GM21576 (cell line): Measurements from ENCODE around the gene NOM1.

ENCODE experiments used
- ATAC-seq: cut with Tn5 transposase; IDR thresholded peaks from one replicate; pipeline ENCODE4 v1.9.1; 2021; ENCODE audit warnings: mild to moderate bottlenecking, moderate library complexity; ENCODE audit not compliant: unreplicated experiment

The NOM1 gene

DNA sequence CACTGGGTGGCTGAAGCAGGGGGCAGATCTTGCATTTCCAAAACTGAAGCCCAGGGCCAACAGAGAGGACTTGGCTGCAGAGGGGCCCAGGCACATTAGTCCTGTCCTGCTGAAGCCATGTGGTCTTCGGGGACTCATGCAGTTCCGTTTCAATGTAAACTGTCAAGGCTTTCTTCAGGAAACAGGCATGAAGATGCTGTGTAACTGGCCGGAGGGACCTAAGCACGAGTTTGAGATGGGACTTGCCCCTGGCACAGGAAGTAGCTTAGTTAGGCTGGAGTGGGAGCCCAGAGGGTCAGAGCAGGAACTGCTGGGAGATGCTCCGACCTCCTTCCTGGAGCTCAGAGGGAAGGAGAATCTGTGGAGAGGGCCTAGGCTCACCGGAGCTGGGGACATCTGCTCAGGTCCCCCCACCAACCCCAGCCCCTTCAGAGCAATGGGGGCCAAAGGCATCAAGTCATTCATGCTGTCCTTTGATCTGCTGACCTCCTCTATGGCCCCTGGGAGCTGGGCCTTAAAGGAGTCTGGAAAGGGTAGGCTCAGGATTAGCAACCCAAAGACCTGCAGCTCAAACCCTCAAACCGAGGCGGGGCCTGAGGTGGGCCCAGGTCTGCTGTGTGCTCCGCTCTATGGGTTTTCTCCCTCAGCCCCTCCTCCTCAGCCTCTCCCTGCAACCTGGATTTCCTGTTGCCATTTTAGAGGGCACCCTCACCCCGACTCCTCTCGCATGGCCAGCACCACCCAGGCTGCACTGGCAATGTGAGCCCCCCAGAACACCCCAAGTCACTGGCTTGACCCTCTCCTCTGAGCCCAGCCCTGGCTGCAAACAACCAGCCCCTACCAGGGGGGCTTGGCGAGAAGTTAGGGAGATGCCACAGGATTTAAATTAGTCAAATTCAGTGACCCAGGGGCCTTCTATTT lies 65.4 kb downstream of the NOM1 start:
- ATAC-seq = no peak

DNA sequence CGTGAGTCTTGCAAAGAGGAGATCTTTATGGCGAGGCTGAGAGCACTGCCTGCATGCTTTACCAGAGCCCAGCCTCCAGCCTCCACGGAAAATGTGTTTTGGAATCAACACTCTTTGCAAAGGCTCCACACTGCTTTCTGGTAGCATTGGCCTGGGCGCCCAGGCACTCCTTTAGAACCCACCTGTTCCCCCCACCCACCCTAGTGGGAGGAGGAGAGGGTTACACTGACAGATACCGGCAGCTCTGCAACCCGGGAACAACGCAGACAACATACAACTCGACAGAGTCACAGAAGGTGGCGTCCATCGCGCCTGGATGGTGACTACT lies 66.5 kb downstream of the NOM1 start:
- no peak for ATAC-seq

DNA sequence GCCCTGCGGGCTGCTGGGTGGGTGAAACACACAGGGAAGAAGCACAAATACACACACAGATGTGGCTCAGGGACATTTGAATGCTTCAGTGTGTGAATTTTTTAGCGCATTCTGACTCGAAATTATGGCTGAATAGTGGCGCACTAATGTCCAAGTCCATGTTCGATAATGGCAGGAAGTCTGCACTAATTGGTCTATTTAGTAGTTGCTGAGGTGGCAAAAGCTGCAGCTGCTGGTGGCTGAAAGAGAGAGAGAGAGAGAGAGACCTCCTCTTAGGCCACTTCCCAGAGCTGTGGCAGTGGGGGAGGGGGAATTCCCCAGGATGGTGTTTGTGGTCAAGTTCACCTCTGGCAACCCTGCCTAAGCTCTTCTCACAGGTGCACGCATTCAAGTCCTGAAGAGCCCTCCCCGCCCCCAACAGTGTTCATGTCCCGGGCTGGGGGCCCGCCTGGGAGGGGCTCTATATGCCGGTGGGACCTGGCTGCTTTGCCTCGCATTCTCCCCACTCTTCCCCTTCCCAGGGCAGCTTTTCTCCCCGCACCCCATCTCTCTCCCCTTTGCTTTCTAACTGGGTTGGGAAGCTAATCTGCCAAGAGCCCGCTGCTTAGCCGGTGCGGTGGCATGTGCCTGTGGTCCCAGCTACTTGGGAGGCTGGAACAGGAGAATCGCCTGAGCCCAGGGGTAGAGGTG lies 67.0 kb downstream of the NOM1 start:
- ATAC-seq = peak; percentile 77

DNA sequence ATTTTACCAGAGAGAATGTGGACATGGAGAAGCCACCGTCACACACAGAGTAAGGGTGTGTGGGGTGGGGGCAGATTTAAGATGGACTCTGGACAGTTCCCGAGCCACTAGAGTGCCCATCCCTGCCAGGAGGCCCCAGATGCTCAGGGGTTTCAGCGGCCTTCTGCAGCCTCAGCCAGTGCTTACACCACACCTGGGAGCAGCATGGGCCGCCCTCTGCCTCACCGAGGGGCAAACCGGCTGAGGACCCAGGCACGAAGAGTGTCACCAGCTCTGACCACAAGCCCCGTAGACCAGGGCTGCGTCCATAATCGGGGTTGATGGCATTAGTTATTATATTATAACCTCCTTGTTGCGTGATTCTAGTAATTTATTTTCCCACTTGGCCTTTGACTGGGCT lies 67.6 kb downstream of the NOM1 start:
- ATAC-seq = no peak

DNA sequence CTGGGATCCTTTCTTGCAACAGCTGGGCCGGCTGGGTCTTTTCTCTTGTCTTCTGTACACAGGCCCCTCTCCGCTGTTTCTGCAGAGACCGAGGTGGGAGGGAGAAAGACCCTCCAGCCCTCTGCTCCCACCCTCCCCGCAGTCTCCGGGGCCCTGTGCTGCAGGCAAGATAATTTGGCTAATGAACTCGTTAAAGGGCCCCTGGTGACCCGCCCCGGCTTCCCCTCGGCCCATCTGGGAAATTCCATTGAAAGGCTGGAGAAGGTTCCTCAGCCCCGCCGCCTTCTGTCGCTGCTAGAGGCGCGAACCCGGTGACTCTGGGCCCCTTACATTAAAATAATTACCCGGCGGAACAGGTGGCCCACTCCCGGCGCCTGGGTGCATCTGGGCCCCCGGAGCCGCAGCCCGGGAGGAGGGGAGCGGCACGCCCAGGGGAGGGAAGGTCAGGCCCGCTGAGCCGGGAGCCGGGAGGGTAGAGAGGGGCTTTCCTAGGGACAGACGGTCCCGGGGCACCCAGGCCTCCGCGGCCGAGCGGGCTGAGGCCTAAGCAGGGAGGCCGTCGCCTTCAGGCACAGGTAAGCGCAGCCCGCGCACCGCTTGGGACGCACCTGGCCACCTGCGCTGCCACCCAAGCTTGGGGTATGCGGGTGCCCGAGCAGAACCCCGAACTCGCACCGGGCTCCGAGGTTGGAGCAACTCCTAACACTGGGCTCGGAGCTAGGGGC lies 68.3 kb downstream of the NOM1 start:
- ATAC-seq = no peak

DNA sequence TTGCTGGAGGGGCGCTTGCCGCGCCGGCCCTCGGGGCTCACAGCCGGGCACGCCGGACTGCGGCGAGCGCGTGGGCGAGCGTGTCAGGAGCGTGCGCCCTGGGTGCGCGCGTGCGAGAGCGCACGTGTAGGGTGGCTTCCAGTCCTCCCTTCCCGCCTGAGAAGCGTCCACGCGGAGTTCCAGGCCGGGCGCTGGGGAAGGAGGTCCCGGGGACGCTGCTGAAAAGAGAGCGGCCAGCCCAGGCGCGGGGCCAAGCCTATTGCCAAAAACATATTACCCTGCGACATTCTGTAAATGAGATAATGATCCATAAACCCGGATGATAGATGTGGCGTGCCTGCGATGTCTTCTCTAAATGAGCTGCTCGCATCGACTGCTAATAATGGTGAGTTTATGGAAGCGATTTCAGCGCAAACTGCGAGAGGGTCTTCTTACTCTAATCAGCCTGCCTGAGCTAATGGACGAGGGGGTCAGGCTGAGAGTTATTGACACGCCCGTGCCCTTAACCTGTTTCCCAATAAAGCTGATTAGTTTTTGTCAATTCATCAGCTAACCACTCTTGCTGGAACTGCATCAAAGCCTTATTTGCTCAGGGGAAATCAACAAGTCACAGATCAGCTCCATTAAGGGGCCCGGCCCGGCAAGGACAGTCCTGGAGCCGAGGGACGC lies 69.0 kb downstream of the NOM1 start:
- no peak for ATAC-seq

DNA sequence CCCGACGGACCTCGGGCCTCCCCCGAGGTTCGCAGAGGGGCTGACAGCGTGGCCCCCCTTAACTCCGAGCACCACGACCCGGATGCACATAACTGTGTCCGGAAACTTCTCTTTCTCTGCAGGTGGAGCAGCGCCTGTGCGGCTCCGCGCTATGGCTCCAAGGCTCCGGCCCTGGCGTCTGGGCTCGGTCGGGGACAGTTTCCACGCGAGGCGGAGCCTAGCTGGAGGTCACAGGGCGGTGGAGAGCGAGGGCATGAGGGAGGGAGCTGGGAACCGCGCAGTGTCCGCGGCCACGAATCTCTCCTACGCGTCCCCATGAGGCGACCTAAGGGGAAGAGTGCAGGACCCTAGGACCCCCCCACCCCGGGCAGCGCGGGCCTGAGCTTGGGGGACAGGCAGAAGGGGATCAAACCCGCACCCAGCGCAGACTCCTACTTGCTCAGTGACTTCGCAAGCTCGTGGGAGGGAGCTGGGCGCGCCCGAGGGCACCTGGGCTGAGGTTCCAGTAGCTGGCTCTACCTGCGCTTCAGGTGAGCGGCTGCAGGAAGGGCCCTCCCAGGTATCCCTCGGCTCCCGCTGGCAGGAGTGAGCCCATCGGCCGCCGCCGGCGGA lies 69.6 kb downstream of the NOM1 start:
- no peak for ATAC-seq

DNA sequence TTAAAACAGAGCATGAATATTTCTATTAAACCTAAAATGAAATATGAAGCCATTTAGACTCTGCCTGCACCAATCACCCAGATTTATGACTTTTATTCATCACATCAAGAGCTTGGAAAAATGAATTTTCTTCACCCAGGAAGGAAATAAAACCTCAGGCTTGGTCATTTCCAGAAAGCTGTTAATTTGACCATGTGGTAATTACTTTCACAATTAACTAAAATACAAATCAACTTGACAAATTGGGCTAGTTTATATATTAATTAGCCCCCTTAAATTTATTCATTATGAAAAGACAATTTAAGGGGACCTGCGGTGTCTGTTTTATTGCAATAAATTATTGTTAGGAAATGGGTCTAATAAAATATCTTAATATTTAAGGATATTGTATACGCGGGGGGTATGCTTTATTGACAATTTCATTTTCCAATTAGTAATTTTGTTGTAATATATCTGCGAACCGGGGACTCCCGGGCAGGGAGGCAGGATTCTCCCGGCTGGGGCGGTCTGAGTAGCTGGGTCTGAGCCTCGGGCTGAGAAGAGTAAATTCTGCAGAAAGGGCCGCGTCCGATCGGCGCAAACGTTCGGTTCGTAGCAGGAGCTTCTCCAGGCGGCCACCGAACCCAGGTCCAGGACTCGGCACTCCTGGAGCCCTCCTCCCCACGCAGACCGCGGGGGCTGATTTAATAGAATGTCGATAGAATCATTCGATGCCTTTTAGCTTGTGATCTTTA lies 70.4 kb downstream of the NOM1 start:
- no peak for ATAC-seq

DNA sequence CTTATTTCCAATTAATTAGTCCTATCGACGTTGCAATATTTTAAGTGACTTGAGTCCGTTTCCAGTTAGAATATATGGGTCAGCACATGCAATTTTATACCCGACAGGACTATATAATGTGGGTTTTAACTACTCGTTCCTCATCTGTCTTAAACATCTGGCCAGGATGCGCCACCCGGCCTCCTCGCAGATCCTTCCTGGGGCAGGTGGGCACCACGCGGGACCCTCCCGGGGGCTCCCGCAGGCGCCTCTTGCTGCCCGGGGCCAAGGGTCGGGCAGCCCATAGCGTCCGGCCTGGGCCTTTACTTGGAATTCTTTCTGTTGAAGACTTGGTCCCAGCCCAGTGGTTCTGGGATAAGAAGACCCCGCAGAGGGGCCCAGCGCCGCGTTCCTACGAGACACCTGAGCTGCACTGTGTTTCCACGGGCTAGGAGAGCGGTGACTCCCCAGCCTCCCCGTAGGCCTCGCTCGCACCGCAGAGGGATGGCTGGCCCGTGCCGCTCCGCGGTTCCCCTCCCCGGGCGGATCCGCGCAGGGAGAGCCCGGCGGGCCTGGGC lies 71.1 kb downstream of the NOM1 start:
- ATAC-seq = no peak

DNA sequence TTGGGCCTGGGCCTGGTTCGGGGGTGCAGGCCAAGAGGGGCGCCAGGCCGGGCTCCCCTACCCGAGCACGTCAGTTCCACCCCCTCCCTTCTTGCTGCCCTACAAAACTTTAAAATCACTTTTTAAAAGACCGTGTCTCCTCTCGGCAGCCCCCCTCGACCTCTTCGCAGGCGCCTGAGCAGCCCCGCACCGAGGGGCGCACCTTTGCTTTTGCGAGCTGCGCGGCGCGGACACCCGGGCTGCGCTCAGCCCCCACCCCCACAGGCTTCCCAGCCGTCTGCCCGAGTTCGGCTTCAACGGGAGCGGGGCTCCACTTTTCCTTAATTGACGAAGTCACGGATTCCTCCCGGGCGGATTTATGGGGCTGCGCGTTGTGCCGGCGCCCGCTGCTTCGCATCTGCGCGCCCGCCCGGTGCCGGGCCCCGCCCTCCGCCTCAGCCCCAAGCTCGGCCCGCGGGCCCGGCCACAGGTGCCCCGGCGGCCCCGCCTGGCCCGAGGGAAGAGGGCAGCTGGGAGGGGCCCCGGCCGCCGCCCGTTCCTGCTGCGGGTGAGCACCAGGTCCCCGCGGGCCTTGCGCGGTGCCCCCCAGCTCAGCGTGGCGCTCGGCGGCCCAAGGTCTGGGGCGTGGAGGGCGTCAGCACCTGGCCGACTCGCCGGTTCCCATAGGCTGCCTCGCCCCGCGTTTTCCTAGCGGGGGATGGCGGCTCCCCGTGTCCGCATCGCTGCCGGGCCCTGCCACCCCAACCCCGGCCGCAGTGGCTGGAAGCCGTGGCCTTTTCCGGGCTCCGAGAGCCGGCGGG lies 71.8 kb downstream of the NOM1 start:
- ATAC-seq = no peak

DNA sequence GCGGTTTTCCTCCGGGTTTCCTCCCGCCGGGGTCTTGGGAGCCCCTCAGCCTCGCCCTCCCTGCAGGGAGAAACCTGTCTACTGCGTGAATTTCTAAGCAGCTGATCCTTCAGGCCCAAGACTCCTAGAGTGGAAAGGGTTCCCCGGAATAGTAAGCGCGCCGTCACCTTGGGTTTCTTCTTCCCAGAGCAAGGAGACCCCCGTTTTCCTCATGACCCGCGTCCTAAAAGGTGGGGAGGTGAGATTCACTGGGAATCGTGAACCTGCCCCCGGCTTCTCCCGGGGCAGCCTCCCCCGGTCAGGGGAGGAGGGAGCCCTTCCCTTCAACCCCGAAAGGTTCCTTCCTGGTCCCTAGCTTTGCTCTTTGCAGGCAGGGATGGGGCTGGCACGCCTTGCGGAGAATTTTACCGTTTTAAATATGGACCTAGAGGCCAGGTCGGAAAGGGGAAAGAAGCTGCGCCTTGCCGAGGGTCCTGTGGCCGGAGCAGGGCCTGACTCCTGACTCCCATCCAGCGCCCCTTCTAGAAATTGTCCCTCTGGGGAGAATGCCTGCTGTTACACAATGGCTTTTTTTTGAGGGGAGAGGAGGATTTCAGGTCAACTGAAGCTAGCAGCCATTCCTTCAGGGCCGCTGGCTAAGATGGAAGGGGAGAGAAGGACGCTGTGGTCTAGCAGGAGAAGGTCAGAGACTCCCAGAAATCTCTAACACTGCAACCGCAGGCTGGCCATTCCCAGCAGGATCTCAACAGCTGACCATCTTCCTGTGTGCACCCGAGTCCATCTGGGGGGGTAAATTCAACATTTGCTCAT lies 72.6 kb downstream of the NOM1 start:
- no peak for ATAC-seq
